Neural progenitor cell (in vitro differentiated cells): ENCODE data around the gene ADCY6.

ENCODE experiments used
- EZH2 ChIP-seq: fragments of 200-600 bp; sonication (generic); IDR thresholded peaks from 2 replicates; pipeline ENCODE4 v1.6.1; 2017; ENCODE audit warnings: antibody characterized with exemption, mild to moderate bottlenecking, moderate library complexity
- EZH2phosphoT487 ChIP-seq: fragments of 200-600 bp; sonication (generic); IDR thresholded peaks from 2 replicates; pipeline ENCODE4 v1.6.1; 2017; ENCODE audit warnings: antibody characterized with exemption

DNA sequence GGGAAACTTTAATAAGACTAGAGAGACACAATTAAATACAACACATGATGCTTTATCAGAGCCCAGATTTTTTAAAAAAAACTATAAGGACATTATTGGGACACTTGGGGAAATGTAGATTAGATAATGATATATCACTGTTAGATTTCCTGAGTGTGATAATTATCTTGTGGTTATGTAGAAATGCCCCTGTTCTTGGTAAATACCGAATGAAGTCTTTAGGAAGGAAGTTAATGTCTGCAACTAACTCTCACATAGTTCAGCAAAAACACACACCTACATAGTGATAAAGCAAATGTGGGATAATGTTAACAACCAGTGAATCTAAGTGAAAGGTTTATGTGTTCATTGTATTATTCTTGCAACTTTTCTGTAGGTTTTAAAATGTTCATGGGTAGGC is 14.8 kb upstream of the ADCY6 start:
- TF ChIP-seq EZH2phosphoT487 (no peak), EZH2 (no peak)
